HepG2 (cell line): ENCODE data around the gene CLASP2. TPM values are rescaled to one million over a fixed set of nuclear protein-coding genes. Genes with fewer than 3 reads are reported as not detected.

Experiments used
- ATAC-seq: fragments of 200-7000 bp; cut with Tn5 transposase; 3 replicates; pipeline ENCODE4 v1.9.1; 2020; ENCODE audit warnings: mild to moderate bottlenecking, moderate library complexity
- BruUV-seq: library from RNA; stranded (reverse); fragments of 400-500 nt; replicated peaks from 2 replicates; lab custom pipeline; 2021; lab: Mats Ljungman, UMichigan
- CTCF ChIA-PET: fragments of 300-600 bp; formaldehyde crosslinking; extraction: SDS; loops from one replicate; lab custom pipeline; 2021; ENCODE audit warnings: low total read pairs, inconsistent platforms, low intra/inter-chr PET ratio; lab: Yijun Ruan, JAX
- POLR2A ChIA-PET: fragments of 350-600 bp; sonication (Branson Sonifier 250); formaldehyde crosslinking; loops from one replicate; lab custom pipeline; 2020; ENCODE audit warnings: antibody characterized with exemption, inconsistent platforms; lab: Yijun Ruan, JAX
- DNase-seq: peaks from one replicate; pipeline ENCODE4 v3.0.0-alpha.2; 2015; ENCODE audit warnings: low spot score
- FAIRE-seq: peaks from 3 replicates; lab custom pipeline; 2011; peaks lifted over from hg19 to GRCh38; lab: Jason Lieb, UNC
- H2AFZ ChIP-seq: one replicate; pipeline ENCODE4 v1.6.1; 2011; ENCODE audit warnings: low read length, inconsistent platforms
- H3K27ac ChIP-seq: fragments of 300-600 bp; 3 replicates; pipeline ENCODE4 v1.8.0; 2011; ENCODE audit warnings: mixed run types, mild to moderate bottlenecking, mixed read lengths, low read length, inconsistent platforms; ENCODE audit not compliant: insufficient read depth; ENCODE audit errors: extremely low read length
- H3K27me3 ChIP-seq, 2 experiments: fragments of 200-600 bp in 1 of 2; 2 replicates in 1 of 2; 3 replicates in 1 of 2; pipeline versions ENCODE4 v1.6.0 to v1.8.0; 2011; ENCODE audit warnings: low read length in 2 of 2, mild to moderate bottlenecking in 2 of 2, moderate library complexity in 2 of 2, inconsistent platforms in 1 of 2; ENCODE audit not compliant: insufficient read depth in 2 of 2, control insufficient read depth in 1 of 2
- H3K36me3 ChIP-seq, 2 experiments: fragments of 200-600 bp in 1 of 2; replicated peaks in 1 of 2; 2 replicates in 1 of 2; 3 replicates in 1 of 2; pipeline versions ENCODE4 v1.5.1 to v1.8.0; 2011; ENCODE audit warnings: low read length in 2 of 2, inconsistent platforms in 1 of 2; ENCODE audit not compliant: insufficient read depth in 2 of 2, control insufficient read depth in 1 of 2
- H3K4me1 ChIP-seq: 2 replicates; pipeline ENCODE4 v1.5.1; 2012; ENCODE audit warnings: low read length, inconsistent platforms; ENCODE audit not compliant: insufficient read depth
- H3K4me2 ChIP-seq: 2 replicates; pipeline ENCODE4 v1.6.0; 2011; ENCODE audit warnings: low read depth, low read length, inconsistent platforms
- H3K4me3 ChIP-seq, 3 experiments: fragments of 200-600 bp in 1 of 3; sonication (generic), shearing (Covaris generic) in 1 of 3; replicated peaks in 1 of 3; 2 replicates each; pipeline ENCODE4 v1.5.1; 2011 to 2016; ENCODE audit warnings: low read length in 3 of 3, inconsistent platforms in 2 of 3, low read depth in 2 of 3, mild to moderate bottlenecking in 2 of 3, control low read depth in 1 of 3, mixed read lengths in 1 of 3; ENCODE audit not compliant: insufficient read depth in 1 of 3
- H3K79me2 ChIP-seq: one replicate; pipeline ENCODE4 v1.6.1; 2011; ENCODE audit warnings: low read length, inconsistent platforms; ENCODE audit not compliant: insufficient read depth
- H3K9ac ChIP-seq: 2 replicates; pipeline ENCODE4 v1.6.0; 2011; ENCODE audit warnings: mild to moderate bottlenecking, low read depth, low read length, inconsistent platforms; ENCODE audit not compliant: insufficient read depth
- H3K9me3 ChIP-seq: 2 replicates; pipeline ENCODE4 v1.5.1; 2012; ENCODE audit warnings: mild to moderate bottlenecking, low read length
- H4K20me1 ChIP-seq: 2 replicates; pipeline ENCODE4 v1.6.0; 2011; ENCODE audit warnings: inconsistent platforms, mild to moderate bottlenecking, low read length, moderate library complexity; ENCODE audit not compliant: insufficient read depth
- ARNT ChIP-seq: fragments of 450-650 bp; IDR thresholded peaks from 2 replicates; pipeline ENCODE4 v1.6.1; 2017
- BORCS8-MEF2B ChIP-seq: sonication (generic); formaldehyde crosslinking; IDR thresholded peaks from 2 replicates; pipeline ENCODE4 v1.8.0; 2022; ENCODE audit warnings: mild to moderate bottlenecking, missing genetic modification reagents
- KIAA2018 ChIP-seq: sonication (generic); formaldehyde crosslinking; IDR thresholded peaks from 2 replicates; pipeline ENCODE4 v1.5.0; 2020; ENCODE audit warnings: mild to moderate bottlenecking, missing genetic modification reagents, borderline replicate concordance
- MIER2 ChIP-seq: IDR thresholded peaks from 2 replicates; pipeline ENCODE4 v1.6.1; 2016; ENCODE audit warnings: missing biosample characterization, missing genetic modification reagents
- RFXAP ChIP-seq: sonication (generic); formaldehyde crosslinking; IDR thresholded peaks from 2 replicates; pipeline ENCODE4 v1.4.0; 2020; ENCODE audit warnings: missing genetic modification reagents, borderline replicate concordance
- SIN3B ChIP-seq: fragments of 150-350 bp; IDR thresholded peaks from 2 replicates; pipeline ENCODE4 v1.6.1; 2014; ENCODE audit warnings: low read length
- ZNF879 ChIP-seq: sonication (generic); formaldehyde crosslinking; IDR thresholded peaks from 2 replicates; pipeline ENCODE4 v1.8.1; 2023; ENCODE audit warnings: missing genetic modification reagents
- in situ Hi-C: cut with HindIII; loops from 2 replicates; pipeline ENCODE4 v1.10.0; 2017; ENCODE audit warnings: low pct_unique_long_range_greater_than_20kb; ENCODE audit not compliant: extremely low pct_ligation_motif_present
- intact Hi-C: fragments of 100-400 bp; cut with micrococcal nuclease; formaldehyde crosslinking; loops from one replicate; pipeline ENCODE4 v1.10.0; 2022; ENCODE audit not compliant: unreplicated experiment
- polyA plus RNA-seq, 8 experiments: library from polyadenylated mRNA; depleted of rRNA in 3 of 8; stranded (reverse) in 7 of 8; unstranded in 1 of 8; fragments of >200 nt; fragmentation: Illumina TruSeq in 4 of 8; extraction: Trizol in 4 of 8; gene quantifications; 2 replicates each; pipeline versions ENCODE4 v1.2.1 to v1.2.3, GENCODE V29; 2011 to 2016; ENCODE audit warnings: low read depth in 4 of 8, missing spikeins in 1 of 8, mixed read lengths in 1 of 8; ENCODE audit not compliant: insufficient read depth in 1 of 8
- total RNA-seq, 5 experiments: library from RNA; depleted of rRNA; stranded (reverse); fragments of >200 nt; fragmentation: Illumina TruSeq; extraction: Trizol; gene quantifications; 2 replicates each; pipeline ENCODE4 v1.2.3, GENCODE V29; 2016; ENCODE audit warnings: low read depth in 1 of 5
- TF ChIP-seq, protein P1 (sequence below): sonication (generic); formaldehyde crosslinking; IDR thresholded peaks from 2 replicates; pipeline ENCODE4 v1.9.0; 2021; ENCODE audit warnings: missing genetic modification reagents, mild to moderate bottlenecking, borderline replicate concordance
- TF ChIP-seq, protein P2 (sequence below): sonication (generic); formaldehyde crosslinking; IDR thresholded peaks from 2 replicates; pipeline ENCODE4 v1.5.1; 2020; ENCODE audit warnings: mild to moderate bottlenecking, missing genetic modification reagents, borderline replicate concordance

Gene CLASP2
- total and polyA plus RNA-seq, 2 of the 13 experiments (the other 11 are each of a cell fraction or from before 2014, with no cell fraction given) = 15.7 to 34.8 TPM

DNA sequence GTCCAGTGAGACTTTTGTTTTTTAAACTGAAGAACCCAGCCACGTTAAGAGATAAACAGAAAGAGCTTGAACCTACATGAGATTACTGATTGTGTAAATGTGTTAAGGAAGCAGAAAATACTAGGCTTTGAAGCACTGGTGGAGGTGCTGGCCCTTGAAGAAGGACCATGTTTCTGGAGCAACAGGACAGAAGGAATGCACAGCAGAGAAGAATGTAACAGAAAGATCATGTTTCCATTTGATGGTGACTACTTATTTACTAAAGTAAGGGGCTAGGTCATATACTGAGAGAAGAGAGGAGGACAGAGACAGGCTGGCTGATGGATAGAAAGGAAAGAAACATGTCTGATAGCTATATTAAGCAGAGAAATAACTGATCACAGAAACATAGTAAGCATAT, 88.8 kb downstream of the CLASP2 start (continued):
- TF ChIP-seq KIAA2018 (no peak), RFXAP (CRISPR knock-in tag) (no peak), ZNF879 (CRISPR knock-in tag) (no peak), SIN3B (no peak)

DNA sequence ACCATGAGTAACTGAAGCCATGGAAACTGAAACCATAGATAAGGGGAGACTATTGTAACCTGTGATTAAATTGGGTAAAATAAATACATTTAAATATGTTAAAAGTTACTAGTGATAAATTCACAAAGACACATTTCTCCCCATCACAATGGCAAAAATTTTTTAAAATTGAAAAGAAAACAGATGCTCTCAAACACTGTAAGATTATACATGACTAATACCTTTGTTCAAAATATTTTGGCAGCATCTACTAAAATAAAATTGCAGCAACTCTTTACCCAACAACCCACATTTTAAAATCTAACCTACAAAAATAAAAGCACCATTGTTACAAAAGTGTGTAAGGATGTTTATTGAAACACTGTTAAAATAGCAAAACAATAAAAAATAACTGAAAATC, 93.3 kb downstream of the CLASP2 start:
- H3K9ac ChIP-seq = no peak overlapping the region
- intact Hi-C loops (no loop called here), in situ Hi-C loops (no loop called here)
- no peaks in the 10 kb centered on the region for H3K9me3 ChIP-seq
- no peak for FAIRE-seq
- no peaks in the 10 kb centered on the region for H3K27me3 ChIP-seq
- no peak overlapping the region for H3K27ac ChIP-seq
- H3K36me3 ChIP-seq = no peaks in the 10 kb centered on the region; a peak in 2 of 5 replicates
- ChIA-PET POLR2A (no interaction called here), CTCF (no interaction called here)
- H3K4me1 ChIP-seq = no peaks in the 10 kb centered on the region
- no peaks in the 10 kb centered on the region for H3K79me2 ChIP-seq
- ATAC-seq = no peak
- H3K4me2 ChIP-seq = no peak overlapping the region
- no peak overlapping the region for H3K4me3 ChIP-seq
- no peaks in the 10 kb centered on the region for H4K20me1 ChIP-seq
- no peak overlapping the region for H2AFZ ChIP-seq
- no peak for DNase-seq
- BruUV-seq = no TSS peak
- TF ChIP-seq ARNT (no peak), MIER2 (CRISPR knock-in tag) (no peak), BORCS8-MEF2B (no peak)
- TF ChIP-seq, protein P1, sequence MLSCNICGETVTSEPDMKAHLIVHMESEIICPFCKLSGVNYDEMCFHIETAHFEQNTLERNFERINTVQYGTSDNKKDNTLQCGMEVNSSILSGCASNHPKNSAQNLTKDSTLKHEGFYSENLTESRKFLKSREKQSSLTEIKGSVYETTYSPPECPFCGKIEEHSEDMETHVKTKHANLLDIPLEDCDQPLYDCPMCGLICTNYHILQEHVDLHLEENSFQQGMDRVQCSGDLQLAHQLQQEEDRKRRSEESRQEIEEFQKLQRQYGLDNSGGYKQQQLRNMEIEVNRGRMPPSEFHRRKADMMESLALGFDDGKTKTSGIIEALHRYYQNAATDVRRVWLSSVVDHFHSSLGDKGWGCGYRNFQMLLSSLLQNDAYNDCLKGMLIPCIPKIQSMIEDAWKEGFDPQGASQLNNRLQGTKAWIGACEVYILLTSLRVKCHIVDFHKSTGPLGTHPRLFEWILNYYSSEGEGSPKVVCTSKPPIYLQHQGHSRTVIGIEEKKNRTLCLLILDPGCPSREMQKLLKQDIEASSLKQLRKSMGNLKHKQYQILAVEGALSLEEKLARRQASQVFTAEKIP (CRISPR knock-in tag) = no peak
- TF ChIP-seq, protein P2, sequence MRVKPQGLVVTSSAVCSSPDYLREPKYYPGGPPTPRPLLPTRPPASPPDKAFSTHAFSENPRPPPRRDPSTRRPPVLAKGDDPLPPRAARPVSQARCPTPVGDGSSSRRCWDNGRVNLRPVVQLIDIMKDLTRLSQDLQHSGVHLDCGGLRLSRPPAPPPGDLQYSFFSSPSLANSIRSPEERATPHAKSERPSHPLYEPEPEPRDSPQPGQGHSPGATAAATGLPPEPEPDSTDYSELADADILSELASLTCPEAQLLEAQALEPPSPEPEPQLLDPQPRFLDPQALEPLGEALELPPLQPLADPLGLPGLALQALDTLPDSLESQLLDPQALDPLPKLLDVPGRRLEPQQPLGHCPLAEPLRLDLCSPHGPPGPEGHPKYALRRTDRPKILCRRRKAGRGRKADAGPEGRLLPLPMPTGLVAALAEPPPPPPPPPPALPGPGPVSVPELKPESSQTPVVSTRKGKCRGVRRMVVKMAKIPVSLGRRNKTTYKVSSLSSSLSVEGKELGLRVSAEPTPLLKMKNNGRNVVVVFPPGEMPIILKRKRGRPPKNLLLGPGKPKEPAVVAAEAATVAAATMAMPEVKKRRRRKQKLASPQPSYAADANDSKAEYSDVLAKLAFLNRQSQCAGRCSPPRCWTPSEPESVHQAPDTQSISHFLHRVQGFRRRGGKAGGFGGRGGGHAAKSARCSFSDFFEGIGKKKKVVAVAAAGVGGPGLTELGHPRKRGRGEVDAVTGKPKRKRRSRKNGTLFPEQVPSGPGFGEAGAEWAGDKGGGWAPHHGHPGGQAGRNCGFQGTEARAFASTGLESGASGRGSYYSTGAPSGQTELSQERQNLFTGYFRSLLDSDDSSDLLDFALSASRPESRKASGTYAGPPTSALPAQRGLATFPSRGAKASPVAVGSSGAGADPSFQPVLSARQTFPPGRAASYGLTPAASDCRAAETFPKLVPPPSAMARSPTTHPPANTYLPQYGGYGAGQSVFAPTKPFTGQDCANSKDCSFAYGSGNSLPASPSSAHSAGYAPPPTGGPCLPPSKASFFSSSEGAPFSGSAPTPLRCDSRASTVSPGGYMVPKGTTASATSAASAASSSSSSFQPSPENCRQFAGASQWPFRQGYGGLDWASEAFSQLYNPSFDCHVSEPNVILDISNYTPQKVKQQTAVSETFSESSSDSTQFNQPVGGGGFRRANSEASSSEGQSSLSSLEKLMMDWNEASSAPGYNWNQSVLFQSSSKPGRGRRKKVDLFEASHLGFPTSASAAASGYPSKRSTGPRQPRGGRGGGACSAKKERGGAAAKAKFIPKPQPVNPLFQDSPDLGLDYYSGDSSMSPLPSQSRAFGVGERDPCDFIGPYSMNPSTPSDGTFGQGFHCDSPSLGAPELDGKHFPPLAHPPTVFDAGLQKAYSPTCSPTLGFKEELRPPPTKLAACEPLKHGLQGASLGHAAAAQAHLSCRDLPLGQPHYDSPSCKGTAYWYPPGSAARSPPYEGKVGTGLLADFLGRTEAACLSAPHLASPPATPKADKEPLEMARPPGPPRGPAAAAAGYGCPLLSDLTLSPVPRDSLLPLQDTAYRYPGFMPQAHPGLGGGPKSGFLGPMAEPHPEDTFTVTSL = no peak
